Ammon's horn (tissue), 1 donor: ENCODE data around the gene FRMD4A.

Source experiments
- DNase-seq: peaks from one replicate; pipeline ENCODE4 v3.0.0-alpha.2; 2016; ENCODE audit warnings: low spot score

The FRMD4A gene

DNA sequence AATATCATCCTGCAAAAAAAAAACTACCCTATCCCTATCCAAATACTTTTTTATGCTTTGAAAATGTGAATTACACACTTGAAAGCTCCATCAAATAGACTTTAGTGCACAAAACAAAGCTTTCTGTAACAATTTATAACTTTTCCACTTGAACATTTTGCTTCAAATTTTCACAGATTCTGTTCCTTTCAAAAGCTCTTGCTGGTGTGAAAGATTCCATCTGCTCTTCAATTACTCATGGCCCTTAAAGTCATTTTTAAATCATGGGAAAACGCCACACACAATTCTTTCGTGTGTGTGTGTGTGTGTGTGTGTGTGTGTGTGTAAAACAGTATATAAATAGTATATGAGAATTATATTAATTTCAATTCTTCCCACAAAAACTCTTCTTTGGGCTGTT, 576.4 kb downstream of the FRMD4A start:
- DNase-seq, result no peak

DNA sequence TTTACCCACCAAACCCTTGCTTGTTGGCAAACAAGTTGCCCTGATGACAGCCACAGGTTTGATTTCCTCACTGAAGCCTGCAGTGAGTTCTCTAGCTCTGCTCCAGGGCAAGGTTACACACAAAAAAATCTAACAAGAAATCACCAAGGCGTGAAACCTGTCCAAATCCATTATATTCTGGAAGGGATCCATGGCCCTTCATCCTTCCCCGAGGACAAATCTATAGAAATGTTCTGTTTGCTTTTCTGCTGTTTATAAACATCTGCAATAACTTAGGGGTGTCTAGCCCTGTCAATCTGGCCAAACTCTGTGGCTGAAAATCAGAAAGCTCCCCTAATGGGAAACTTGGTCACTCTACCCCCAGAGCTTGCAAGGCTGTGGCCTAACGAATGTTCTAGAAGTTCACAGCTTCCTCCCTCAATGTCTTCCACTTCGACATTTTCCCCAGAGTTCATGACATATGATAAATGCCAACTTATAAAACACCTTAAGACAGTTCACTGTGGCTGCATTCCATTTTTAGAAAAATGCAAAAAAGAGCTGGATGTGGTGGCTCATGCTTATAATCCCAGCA, 579.4 kb downstream of the FRMD4A start:
- no peak for DNase-seq

DNA sequence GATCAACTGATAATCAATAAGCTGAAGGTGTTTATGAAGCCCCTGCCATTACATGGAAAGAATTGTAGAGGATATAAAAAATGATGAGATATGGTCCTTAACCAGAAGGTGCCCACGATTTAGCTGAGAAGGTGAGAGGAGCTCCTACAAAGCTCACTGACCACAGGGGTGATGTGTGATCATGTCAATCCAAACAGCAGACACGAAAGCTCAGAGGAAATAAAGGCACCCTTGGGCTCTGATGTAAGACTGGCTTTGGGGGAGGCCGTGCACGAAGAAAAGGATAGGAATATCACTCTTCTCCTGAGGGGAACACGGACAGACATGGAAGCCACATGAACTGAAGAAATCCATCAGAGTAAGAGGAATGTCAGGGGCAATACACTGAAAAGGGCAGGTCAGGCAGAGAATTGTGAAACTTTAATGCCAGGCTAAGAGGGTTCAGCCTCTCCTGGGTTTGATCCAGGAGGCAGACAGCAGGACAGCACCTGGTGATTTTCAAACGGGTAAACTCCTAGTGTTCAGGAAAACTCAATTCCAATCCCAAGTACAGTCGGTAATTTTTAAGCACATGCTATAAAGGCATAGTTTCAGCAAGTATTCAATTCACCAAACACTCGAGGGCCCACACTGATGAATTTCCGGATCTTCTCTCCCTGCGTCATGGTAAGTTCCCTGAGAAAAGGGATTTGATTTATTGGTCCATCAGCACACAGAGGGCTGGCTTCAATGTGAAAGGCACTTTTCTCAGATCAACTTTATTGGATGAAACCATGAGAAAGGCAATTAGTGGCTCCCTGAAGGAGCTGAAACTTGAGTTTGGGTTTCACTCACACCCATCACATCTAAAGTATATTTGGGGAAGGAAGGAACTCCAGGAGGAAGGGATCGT, 580.2 kb downstream of the FRMD4A start:
- DNase-seq, result no peak

DNA sequence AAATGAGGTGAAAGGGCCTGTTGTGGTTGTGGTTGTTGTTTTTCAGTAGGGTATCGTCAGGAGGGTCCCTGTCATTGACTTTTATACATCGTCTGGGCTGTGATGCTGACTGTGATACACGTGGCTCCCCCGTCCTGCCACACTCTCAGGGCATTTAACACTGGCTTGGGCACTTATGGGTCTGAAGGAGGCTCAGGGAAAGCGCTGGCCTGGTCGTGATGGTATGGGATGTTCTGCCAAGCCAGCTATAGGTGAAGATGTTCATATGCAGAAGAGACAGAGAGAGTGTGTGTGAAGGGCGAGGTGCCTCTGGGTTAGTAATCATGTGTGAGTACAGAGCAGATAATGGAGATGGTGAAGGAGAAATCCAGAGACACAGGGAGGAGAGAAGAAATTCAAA, 585.5 kb downstream of the FRMD4A start:
- DNase-seq, result no peak

- no peak for DNase-seq
Observed at GRCh38 chr10:13743963-13744362, 586.8 kb downstream of the FRMD4A start.

- DNase-seq, result no peak
Observed at GRCh38 chr10:13743101-13743693, 587.5 kb downstream of the FRMD4A start.

GRCh38 chr10:13741438-13741837, 589.3 kb downstream of the FRMD4A start:
- DNase-seq, result no peak

GRCh38 chr10:13740461-13740860, 590.3 kb downstream of the FRMD4A start:
- no peak for DNase-seq

- DNase-seq, result no peak
Observed at GRCh38 chr10:13739183-13739582, 591.5 kb downstream of the FRMD4A start.

DNA sequence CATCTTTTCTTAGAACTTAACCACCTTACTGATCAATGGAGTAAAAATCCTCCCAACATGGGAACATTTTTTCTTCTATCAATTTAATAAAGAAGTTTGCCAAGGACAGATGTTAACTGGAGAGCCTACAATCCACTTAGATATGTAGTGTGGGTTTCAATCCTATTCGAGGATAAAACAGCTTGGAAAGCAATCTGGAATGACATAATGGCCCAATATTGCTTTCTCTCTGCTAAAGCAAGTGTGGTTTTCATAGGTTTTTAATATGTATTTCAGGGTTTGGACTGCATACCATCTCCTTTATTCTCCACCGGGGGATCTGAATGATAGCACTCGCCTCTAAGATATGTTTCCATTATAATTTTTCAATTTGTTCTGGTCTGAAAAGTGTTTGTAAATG, 594.2 kb downstream of the FRMD4A start:
- DNase-seq, result no peak

GRCh38 chr10:13734151-13734550, 596.6 kb downstream of the FRMD4A start:
- DNase-seq, result no peak

DNA sequence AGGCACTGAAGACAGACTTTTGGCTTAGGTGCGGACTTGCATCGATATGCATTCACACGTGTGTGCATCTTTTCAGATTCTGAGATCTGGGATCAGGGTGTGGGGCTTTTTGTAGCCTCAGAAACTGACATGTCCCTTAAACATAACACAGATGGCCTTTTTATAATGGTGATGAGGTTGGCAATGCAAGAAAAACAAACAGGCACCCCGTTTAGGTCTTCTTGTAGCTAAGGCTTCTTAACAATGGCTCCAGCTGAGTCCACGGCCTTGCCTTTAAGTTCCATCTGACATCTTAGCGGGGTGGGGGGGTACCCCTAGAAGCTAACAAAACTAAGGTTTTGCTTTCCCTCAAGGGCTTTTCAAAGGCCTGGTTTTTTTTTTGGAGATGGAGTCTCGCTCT, 597.7 kb downstream of the FRMD4A start:
- DNase-seq, result no peak

GRCh38 chr10:13732465-13732881, 598.3 kb downstream of the FRMD4A start:
- no peak for DNase-seq

DNA sequence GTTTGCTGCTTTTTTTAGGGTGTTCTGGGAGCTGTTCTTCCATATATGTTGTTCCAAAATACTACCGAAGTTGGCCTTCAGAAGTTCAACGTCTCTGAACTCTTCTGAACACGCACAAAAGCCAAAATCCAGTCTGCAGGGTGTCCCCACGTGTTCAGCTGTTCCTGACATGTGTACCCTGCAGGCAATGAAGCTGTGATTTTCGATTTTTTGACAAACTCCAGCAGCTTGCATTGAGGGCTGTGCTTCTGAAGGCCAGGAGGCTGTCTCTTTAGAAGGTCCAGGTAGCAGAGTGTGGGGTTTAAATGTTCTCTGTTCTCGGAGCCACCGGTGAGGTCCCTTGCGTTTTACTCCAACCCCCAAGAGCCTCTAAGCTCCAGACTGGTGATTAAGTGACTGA, 598.9 kb downstream of the FRMD4A start:
- DNase-seq, result no peak

DNA sequence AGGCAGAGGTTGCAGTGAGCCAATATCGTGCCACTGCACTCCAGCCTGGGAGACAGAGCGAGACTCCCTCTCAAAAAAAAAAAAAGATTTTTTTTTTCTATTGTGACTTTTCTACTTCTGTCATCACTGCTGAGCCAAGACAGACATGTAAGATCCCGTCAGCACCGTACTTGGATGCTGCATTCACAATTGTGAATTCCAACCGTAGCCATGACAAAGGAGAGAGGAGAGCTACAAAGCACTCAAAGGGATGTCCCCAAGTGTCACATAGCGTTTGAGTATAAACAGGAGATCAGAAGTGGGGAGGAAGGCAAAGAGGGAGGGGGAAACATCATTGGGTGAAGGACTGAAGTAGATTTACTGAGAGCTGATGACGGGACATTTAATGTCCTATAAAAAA, 599.8 kb downstream of the FRMD4A start:
- no peak for DNase-seq

DNA sequence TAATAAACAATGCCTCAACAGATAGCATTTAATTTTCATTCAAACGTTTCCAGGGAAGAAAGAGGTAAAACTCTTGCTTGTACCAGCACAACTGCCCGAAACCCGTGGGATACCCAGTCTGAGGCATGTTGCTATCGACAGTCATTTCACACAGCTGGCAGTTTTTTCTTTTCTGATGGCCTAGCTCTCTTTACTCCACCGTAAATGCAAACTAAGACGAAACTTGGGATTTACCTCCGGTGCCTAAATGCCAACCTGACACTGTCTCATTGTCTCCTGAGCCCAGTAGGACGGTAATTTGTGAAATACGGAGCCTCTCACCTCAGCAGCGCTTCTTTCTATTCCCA, 600.4 kb downstream of the FRMD4A start:
- no peak for DNase-seq

GRCh38 chr10:13729586-13730305, 601.0 kb downstream of the FRMD4A start:
- no peak for DNase-seq

DNA sequence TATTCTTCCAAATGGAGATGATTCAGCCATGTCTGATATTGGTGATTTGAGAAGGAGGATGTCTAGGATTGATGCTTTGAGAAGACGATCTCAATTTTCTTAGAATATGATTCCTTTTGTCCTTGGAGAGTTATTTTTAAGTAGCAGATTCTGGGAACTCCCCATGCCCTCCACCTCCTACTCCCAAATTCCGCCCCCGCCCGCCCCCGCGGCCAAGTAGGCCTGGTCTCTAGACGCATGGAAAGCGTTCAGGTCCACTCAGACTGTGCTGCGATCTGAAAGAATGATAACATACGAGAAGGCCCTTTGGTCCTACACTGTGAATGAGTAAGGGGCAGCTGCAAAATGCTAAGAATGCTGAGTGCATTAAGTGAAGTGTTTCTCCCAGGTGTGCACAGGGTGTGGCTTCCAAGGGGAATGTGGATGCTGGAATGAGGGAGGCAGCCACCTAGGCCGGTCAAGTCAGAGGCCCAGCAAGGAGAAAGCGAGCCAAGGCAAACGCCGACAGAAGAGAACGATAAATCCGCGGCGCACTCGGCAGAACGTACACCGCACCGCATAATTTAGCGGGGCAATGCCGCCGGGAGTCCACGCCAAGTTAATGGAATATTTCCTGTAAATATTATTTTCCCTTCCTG, 601.7 kb downstream of the FRMD4A start:
- no peak for DNase-seq

DNA sequence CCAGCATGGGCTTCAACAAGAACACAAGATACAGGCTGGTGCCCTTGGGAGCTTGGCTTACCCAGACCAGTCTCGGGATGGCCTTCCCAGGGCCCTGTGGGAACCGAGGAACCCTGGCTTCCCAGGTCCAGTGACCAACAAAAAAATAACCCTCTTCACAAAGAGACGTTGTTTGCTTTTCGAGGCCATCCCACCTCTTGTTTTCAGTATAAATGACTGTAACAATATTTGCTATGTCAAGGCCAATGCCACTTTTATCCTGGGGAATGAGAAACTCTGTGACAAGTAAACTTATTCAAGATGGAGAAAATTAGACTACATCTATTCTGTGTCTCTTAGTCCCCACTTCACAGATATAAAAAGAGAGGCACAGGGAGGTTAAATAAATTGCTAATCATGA, 605.1 kb downstream of the FRMD4A start:
- no peak for DNase-seq

- DNase-seq, result peak; percentile 37
Observed at GRCh38 chr10:13724484-13724883, 606.2 kb downstream of the FRMD4A start.

DNA sequence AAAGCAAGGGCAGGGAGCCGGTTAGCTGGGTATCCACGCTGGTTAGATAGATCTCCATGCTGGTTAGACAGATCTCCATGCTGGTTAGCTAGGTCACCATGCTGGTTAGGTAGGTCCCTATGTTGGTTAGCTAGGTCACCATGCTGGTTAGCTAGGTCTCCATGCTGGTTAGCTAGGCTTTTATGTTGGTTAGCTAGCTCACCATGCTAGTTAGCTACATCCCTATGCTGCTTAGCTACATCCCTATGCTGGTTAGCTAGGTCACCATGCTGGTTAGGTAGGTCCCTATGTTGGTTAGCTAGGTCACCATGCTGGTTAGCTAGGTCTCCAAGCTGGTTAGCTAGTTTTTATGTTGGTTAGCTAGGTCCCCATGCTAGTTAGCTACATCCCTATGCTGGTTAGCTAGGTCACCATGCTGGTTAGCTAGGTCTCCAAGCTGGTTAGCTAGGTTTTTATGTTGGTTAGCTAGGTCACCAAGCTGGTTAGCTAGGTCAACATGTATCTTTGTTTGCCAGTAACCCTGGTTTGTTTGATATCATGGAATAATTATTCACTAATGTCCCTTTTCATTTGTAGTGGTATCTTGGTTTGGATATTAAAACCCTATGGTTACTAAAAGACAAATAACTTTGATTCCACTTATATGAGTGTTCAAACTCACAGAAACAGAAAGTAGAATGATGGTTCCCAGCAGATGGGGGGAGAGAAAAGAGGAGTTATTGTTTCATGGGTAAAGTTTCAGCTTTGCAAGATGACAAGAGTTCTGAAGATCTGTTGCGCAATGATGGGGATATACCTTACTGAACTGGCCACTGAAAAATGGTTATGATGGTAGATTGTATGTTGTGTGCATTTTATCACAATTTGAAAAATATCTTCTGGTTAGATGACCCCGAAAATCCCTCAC, 607.7 kb downstream of the FRMD4A start:
- DNase-seq, result no peak
